ENCODE measurements around the gene TST. TPM values are rescaled to one million over a fixed set of nuclear protein-coding genes. Genes with fewer than 3 reads are reported as not detected.
A peak's percentile ranks its signal among the peaks of the same experiment; 100 is the strongest.

TST gene
- polyA plus RNA-seq, 4 donors = 134 to 526 (median 354) TPM

DNA sequence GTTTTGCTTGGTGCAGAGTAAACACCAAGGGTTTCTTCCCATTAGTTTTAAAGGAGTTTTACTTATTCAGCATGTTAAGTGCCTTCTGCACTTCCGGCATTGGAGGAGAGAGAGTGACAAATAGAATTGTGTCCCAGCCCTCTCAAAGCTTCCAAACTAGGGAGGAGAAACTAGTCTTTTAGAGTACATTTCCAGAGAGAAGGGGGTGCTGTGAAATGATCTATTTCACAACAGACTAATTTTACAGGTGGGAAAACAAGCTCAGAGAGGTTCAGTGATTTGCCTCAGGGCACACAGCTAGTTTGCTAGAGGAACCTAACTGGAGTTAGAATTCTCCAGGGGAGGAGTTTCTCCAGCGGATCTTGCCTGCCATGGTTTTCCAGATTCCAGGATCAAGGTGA, 12.9 kb upstream of the TST start:
- Histone ChIP-seq H3K27me3 (ENCODE audit: control insufficient read depth in 3 of 3, insufficient read depth in 3 of 3, low read length in 3 of 3) (peaks cover 0 to 3% (median 0%) of the 10 kb centered on the region in 3 donors), H3K9me3 (ENCODE audit: control insufficient read depth in 2 of 2, insufficient read depth in 1 of 2, low read depth in 1 of 2, low read length in 1 of 2) (no peaks in the 10 kb centered on the region), H3K4me1 (ENCODE audit: control insufficient read depth in 3 of 3, insufficient read depth in 2 of 3, low read depth in 1 of 3, low read length in 2 of 3) (peaks cover 3 to 68% (median 8%) of the 10 kb centered on the region in 3 donors), H3K4me3 (ENCODE audit: low read depth in 1 of 3, low read length in 3 of 3) (peak overlapping the region in 1 of 3 donors; percentile 15), H3K27ac (ENCODE audit: low read depth in 1 of 3, low read length in 2 of 3) (peak overlapping the region; percentile 88 to 92 (median 89)), H3K36me3 (ENCODE audit: control insufficient read depth in 3 of 3, insufficient read depth in 2 of 3, low read depth in 1 of 3, low read length in 3 of 3) (peaks cover 9 to 50% (median 12%) of the 10 kb centered on the region in 3 donors)
- DNase-seq = no peak
- WGBS, 3 donors = 17 to 47% (median 30%) methylated on average over 2 of the region's 2 CpGs
- no peak for FAIRE-seq

DNA sequence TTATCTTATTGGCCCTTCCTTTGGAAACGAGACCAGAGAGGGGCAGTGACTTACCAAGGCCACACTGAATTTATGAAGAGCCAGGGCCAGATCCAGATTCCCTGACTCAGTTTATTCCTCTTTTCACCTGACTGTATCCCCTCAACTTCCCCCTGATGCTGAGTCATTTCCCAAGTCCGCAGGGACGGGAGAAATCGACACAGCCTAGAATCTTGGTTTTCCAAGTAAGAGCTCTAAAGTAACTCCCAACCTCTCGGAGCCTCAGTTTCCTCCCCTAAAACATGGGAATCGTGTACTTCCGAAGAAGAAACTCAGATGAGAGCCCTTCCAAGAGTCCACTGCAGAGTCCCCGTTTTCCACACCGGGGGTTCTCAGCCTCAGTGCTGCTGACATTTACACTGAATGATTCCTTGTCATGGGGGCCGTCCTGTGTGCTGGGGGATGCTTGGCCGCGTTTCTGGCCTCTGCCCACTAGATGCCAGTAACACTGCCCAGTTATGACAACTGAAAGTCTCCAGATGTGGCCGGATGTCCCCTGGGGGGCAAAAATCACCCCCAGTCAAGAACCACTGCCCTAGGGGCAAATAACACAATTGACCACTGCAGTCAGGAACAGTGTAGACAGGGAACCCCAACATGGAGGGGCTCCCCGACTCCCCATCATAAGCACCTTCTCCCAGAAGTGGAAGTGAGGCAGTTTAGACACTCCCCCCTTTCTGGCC, 11.5 kb upstream of the TST start:
- no peaks in the 10 kb centered on the region for H3K27me3 ChIP-seq (ENCODE audit: control insufficient read depth in 3 of 3, insufficient read depth in 3 of 3, low read length in 3 of 3)
- FAIRE-seq = no peak
- DNase-seq = no peak
- H3K4me3 ChIP-seq (ENCODE audit: low read depth in 1 of 3, low read length in 3 of 3) = no peak overlapping the region
- peaks cover 9 to 64% (median 12%) of the 10 kb centered on the region in 3 donors for H3K36me3 ChIP-seq (ENCODE audit: control insufficient read depth in 3 of 3, insufficient read depth in 2 of 3, low read depth in 1 of 3, low read length in 3 of 3)
- no peaks in the 10 kb centered on the region for H3K9me3 ChIP-seq (ENCODE audit: control insufficient read depth in 2 of 2, insufficient read depth in 1 of 2, low read depth in 1 of 2, low read length in 1 of 2)
- 78 to 83% (median 79%) methylated on average over 14 of the region's 14 CpGs for WGBS, 3 donors
- H3K27ac ChIP-seq (ENCODE audit: low read depth in 1 of 3, low read length in 2 of 3) = peak overlapping the region; percentile 2 to 89 (median 88)
- H3K4me1 ChIP-seq (ENCODE audit: control insufficient read depth in 3 of 3, insufficient read depth in 2 of 3, low read depth in 1 of 3, low read length in 2 of 3) = peaks cover 3 to 76% (median 8%) of the 10 kb centered on the region in 3 donors

DNA sequence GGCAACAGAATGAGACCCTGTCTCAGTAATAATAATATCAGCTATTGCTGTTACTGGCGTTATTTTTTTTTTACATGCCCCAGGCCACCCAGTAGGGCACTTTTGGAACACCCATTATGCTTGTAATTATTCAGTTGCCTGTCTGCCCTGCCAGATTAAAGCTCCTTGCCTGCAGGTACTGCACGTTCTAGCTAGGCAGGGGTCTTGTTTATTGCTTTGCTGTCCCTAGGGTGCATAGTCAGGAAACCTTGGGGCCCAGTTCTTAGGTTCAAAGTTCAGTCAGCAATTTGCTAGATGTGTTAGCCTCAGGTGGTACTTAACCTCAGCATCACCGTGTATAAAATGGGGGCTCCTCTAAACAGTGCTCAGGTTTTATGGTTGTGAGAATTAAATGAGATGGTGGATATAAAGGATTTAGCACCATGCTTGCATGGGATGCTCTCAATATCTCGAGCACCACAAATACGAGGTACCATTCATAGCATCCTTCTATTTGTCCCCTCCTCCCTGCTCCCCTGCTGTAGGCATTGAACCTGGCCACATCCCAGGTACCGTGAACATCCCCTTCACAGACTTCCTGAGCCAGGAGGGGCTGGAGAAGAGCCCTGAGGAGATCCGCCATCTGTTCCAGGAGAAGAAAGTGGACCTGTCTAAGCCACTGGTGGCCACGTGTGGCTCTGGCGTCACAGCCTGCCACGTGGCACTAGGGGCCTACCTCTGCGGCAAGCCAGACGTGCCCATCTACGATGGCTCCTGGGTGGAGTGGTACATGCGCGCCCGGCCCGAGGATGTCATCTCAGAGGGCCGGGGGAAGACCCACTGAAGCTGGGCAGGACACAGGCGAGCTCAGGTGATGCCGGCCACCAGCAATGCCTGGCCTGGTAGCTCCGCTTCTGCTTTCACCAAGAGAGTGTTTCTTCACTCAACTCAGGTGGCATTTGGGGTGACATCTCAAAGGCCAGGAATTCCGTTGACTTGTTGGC, 9.7 kb upstream of the TST start:
- H3K4me3 ChIP-seq (ENCODE audit: low read depth in 1 of 3, low read length in 3 of 3) = no peak overlapping the region
- peaks cover 2 to 73% (median 8%) of the 10 kb centered on the region in 3 donors for H3K4me1 ChIP-seq (ENCODE audit: control insufficient read depth in 3 of 3, insufficient read depth in 2 of 3, low read depth in 1 of 3, low read length in 2 of 3)
- DNase-seq = no peak
- WGBS, 3 donors = 82 to 90% (median 83%) methylated on average over 22 of the region's 22 CpGs
- no peaks in the 10 kb centered on the region for H3K27me3 ChIP-seq (ENCODE audit: control insufficient read depth in 3 of 3, insufficient read depth in 3 of 3, low read length in 3 of 3)
- peaks cover 9 to 80% (median 12%) of the 10 kb centered on the region in 3 donors for H3K36me3 ChIP-seq (ENCODE audit: control insufficient read depth in 3 of 3, insufficient read depth in 2 of 3, low read depth in 1 of 3, low read length in 3 of 3)
- no peaks in the 10 kb centered on the region for H3K9me3 ChIP-seq (ENCODE audit: control insufficient read depth in 2 of 2, insufficient read depth in 1 of 2, low read depth in 1 of 2, low read length in 1 of 2)
- no peak for FAIRE-seq
- peak overlapping the region in 2 of 3 donors; percentile 18 to 24 for H3K27ac ChIP-seq (ENCODE audit: low read depth in 1 of 3, low read length in 2 of 3)

DNA sequence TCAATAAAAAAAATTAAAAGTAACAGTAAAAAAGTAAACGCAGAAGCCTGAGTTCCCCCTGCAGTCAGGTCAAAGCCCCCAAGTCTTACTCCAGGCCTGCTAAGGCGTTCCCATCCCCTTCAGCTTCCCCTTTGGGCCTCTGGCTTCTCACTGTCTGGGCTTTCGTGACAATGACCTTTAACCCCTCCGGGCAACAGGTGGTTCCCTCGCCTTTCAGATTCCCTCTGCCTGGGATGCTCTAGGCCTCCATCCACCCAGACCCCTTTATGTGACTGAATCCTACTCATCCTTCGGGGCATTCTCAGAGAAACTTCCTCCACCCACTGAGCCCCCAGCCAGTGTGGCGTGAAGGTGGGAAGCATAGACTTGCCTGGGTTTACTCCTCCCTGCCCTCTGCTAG, 8.3 kb upstream of the TST start:
- FAIRE-seq = no peak
- peaks cover 0 to 74% (median 3%) of the 10 kb centered on the region in 3 donors for H3K4me1 ChIP-seq (ENCODE audit: control insufficient read depth in 3 of 3, insufficient read depth in 2 of 3, low read depth in 1 of 3, low read length in 2 of 3)
- peaks cover 9 to 81% (median 12%) of the 10 kb centered on the region in 3 donors for H3K36me3 ChIP-seq (ENCODE audit: control insufficient read depth in 3 of 3, insufficient read depth in 2 of 3, low read depth in 1 of 3, low read length in 3 of 3)
- 46 to 73% (median 53%) methylated on average over 7 of the region's 7 CpGs for WGBS, 3 donors
- H3K27me3 ChIP-seq (ENCODE audit: control insufficient read depth in 3 of 3, insufficient read depth in 3 of 3, low read length in 3 of 3) = no peaks in the 10 kb centered on the region
- no peaks in the 10 kb centered on the region for H3K9me3 ChIP-seq (ENCODE audit: control insufficient read depth in 2 of 2, insufficient read depth in 1 of 2, low read depth in 1 of 2, low read length in 1 of 2)
- peak overlapping the region in 1 of 3 donors; percentile 53 for H3K27ac ChIP-seq (ENCODE audit: low read depth in 1 of 3, low read length in 2 of 3)
- no peak overlapping the region for H3K4me3 ChIP-seq (ENCODE audit: low read depth in 1 of 3, low read length in 3 of 3)
- no peak for DNase-seq

DNA sequence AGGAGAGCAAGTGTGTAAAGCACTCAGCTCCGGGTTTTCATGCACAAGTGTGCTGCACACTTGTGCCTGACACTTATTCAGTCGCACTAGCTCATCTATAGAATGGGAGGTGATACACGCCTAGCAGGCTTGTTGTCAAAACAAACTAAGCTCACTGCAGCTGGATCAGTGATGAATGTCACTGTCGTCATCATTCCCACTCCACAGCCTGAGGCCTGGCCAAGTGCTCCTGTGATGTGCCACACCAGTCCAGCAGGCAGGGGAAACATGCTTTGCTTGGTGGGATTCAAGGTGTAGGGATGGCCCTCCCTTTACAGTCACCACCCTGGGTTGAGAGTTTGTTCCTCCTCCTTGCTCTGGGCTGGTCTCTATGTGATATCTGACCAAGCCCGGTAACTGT, 7.1 kb upstream of the TST start:
- DNase-seq (no peak), FAIRE-seq (no peak)
- Histone ChIP-seq H3K27me3 (ENCODE audit: control insufficient read depth in 3 of 3, insufficient read depth in 3 of 3, low read length in 3 of 3) (no peaks in the 10 kb centered on the region), H3K4me1 (ENCODE audit: control insufficient read depth in 3 of 3, insufficient read depth in 2 of 3, low read depth in 1 of 3, low read length in 2 of 3) (peaks cover 0 to 75% (median 3%) of the 10 kb centered on the region in 3 donors), H3K9me3 (ENCODE audit: control insufficient read depth in 2 of 2, insufficient read depth in 1 of 2, low read depth in 1 of 2, low read length in 1 of 2) (no peaks in the 10 kb centered on the region), H3K4me3 (ENCODE audit: low read depth in 1 of 3, low read length in 3 of 3) (peak overlapping the region in 2 of 3 donors; percentile 64 to 75), H3K36me3 (ENCODE audit: control insufficient read depth in 3 of 3, insufficient read depth in 2 of 3, low read depth in 1 of 3, low read length in 3 of 3) (peaks cover 9 to 80% (median 12%) of the 10 kb centered on the region in 3 donors), H3K27ac (ENCODE audit: low read depth in 1 of 3, low read length in 2 of 3) (peak overlapping the region in 2 of 3 donors; percentile 95 to 99)
- 57 to 81% (median 72%) methylated on average over 5 of the region's 5 CpGs for WGBS, 3 donors

DNA sequence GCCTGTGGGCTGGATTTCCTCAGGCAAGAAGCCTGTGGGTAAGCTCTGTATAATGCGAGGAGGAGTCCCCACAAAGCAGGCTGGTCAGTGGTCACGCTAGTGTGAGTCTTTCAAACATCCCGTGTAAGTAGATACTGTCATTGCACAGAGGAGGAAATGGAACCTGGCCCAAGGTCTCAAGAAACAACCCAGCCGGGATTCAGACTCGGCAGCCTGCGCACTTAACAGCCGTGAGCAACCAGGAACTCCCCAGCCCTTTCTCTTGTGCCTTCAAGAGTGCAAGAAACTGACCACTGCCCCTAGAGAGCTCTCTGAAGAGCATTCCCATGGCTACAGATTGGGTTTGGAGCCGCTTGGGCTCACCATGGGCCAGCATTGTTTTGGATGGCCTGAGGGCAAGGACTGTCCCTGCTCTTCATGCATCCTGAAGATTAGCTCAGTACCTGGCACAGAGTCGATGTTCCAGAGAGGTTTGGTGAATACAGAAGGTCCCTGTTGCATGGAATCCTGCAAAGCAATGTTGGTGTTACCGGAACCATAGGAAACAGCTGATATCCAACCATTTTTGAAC, 6.3 kb upstream of the TST start:
- H3K27ac ChIP-seq (ENCODE audit: low read depth in 1 of 3, low read length in 2 of 3) = peak overlapping the region; percentile 91 to 99 (median 95)
- H3K36me3 ChIP-seq (ENCODE audit: control insufficient read depth in 3 of 3, insufficient read depth in 2 of 3, low read depth in 1 of 3, low read length in 3 of 3) = peaks cover 9 to 75% (median 9%) of the 10 kb centered on the region in 3 donors
- DNase-seq (peak in 1 of 2 donors; percentile 26), FAIRE-seq (no peak)
- H3K4me3 ChIP-seq (ENCODE audit: low read depth in 1 of 3, low read length in 3 of 3) = peak overlapping the region in 2 of 3 donors; percentile 64 to 75
- H3K9me3 ChIP-seq (ENCODE audit: control insufficient read depth in 2 of 2, insufficient read depth in 1 of 2, low read depth in 1 of 2, low read length in 1 of 2) = no peaks in the 10 kb centered on the region
- peaks cover 0 to 76% (median 0%) of the 10 kb centered on the region in 3 donors for H3K4me1 ChIP-seq (ENCODE audit: control insufficient read depth in 3 of 3, insufficient read depth in 2 of 3, low read depth in 1 of 3, low read length in 2 of 3)
- no peaks in the 10 kb centered on the region for H3K27me3 ChIP-seq (ENCODE audit: control insufficient read depth in 3 of 3, insufficient read depth in 3 of 3, low read length in 3 of 3)
- WGBS, 3 donors = 44 to 71% (median 52%) methylated on average over 10 of the region's 10 CpGs

DNA sequence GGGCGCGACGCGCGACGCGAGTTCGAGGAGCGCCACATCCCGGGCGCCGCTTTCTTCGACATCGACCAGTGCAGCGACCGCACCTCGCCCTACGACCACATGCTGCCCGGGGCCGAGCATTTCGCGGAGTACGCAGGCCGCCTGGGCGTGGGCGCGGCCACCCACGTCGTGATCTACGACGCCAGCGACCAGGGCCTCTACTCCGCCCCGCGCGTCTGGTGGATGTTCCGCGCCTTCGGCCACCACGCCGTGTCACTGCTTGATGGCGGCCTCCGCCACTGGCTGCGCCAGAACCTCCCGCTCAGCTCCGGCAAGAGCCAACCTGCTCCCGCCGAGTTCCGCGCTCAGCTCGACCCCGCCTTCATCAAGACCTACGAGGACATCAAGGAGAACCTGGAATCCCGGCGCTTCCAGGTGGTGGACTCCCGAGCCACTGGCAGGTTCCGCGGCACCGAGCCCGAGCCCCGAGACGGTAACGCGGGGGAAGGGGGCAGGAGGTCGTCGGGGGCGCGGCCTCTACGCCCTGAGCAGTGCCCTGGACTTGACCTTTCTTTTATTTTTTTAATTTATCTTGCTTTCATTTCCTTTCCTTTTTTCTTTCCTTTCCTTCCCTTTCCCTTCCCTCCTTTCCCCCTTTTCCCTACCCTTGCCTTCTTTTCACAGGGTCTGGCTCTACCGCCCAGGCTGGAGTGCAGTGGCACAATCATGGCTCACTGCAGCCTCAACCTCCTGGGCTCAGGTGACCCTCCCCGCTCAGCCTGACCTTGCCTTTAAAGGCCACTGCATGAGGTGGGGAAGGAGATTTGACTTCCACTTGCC, 5.3 kb upstream of the TST start:
- H3K27ac ChIP-seq (ENCODE audit: low read depth in 1 of 3, low read length in 2 of 3) = peak overlapping the region; percentile 91 to 99 (median 95)
- H3K4me1 ChIP-seq (ENCODE audit: control insufficient read depth in 3 of 3, insufficient read depth in 2 of 3, low read depth in 1 of 3, low read length in 2 of 3) = peaks cover 0 to 79% (median 0%) of the 10 kb centered on the region in 3 donors
- DNase-seq = peak in 1 of 2 donors; percentile 54
- peak overlapping the region in 2 of 3 donors; percentile 64 to 75 for H3K4me3 ChIP-seq (ENCODE audit: low read depth in 1 of 3, low read length in 3 of 3)
- no peak for FAIRE-seq
- H3K9me3 ChIP-seq (ENCODE audit: control insufficient read depth in 2 of 2, insufficient read depth in 1 of 2, low read depth in 1 of 2, low read length in 1 of 2) = no peaks in the 10 kb centered on the region
- 55 to 82% (median 55%) methylated on average over 61 to 71 of the region's 71 CpGs for WGBS, 3 donors
- H3K36me3 ChIP-seq (ENCODE audit: control insufficient read depth in 3 of 3, insufficient read depth in 2 of 3, low read depth in 1 of 3, low read length in 3 of 3) = peaks cover 9 to 65% (median 9%) of the 10 kb centered on the region in 3 donors
- no peaks in the 10 kb centered on the region for H3K27me3 ChIP-seq (ENCODE audit: control insufficient read depth in 3 of 3, insufficient read depth in 3 of 3, low read length in 3 of 3)

Data from small intestine (tissue), 7 donors.